ENCODE data around the gene TECTA. TPM values are rescaled to one million over a fixed set of nuclear protein-coding genes. Genes with fewer than 3 reads are reported as not detected.

The TECTA gene
- total RNA-seq, 1 donor from 2014 or later: 0.75 TPM

DNA sequence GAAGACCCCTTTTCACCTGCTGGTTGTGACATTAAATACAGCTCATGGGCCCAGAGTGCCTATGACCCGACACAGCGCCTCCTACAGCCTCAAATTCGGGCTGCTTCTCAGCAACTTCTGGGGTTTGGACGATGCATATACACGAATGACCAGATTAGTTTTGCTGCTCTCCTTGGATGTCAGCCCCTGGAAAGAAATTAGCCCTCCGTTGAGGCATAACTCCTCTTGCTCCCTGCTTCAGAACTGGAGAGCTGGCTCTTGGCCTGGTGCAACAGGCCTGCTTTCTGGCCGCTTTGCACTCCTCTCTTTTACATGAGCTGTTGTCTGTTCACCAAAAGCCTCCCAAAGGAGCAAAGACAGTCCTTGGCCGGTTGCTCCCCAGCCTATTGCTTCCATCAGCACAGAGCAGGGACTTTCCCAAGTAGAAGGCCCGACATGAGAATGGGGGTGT, 3.3 kb downstream of the TECTA start:
- Mint-ChIP-seq H3K4me1 (ENCODE audit: low read depth) (peaks cover 8% of the 10 kb centered on the region), H3K27me3 (ENCODE audit: low read depth) (no peaks in the 10 kb centered on the region), H3K9me3 (ENCODE audit: low read depth) (no peaks in the 10 kb centered on the region), H3K36me3 (ENCODE audit: low read depth) (no peaks in the 10 kb centered on the region), H3K27ac (ENCODE audit: unreplicated experiment) (no peak overlapping the region), H3K4me3 (ENCODE audit: unreplicated experiment) (no peak overlapping the region)
- TF ChIP-seq, protein P1, sequence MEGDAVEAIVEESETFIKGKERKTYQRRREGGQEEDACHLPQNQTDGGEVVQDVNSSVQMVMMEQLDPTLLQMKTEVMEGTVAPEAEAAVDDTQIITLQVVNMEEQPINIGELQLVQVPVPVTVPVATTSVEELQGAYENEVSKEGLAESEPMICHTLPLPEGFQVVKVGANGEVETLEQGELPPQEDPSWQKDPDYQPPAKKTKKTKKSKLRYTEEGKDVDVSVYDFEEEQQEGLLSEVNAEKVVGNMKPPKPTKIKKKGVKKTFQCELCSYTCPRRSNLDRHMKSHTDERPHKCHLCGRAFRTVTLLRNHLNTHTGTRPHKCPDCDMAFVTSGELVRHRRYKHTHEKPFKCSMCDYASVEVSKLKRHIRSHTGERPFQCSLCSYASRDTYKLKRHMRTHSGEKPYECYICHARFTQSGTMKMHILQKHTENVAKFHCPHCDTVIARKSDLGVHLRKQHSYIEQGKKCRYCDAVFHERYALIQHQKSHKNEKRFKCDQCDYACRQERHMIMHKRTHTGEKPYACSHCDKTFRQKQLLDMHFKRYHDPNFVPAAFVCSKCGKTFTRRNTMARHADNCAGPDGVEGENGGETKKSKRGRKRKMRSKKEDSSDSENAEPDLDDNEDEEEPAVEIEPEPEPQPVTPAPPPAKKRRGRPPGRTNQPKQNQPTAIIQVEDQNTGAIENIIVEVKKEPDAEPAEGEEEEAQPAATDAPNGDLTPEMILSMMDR (IDR thresholded peaks at IDR 0.05): peak; percentile 15
- no peak for DNase-seq (ENCODE audit: low spot score)

DNA sequence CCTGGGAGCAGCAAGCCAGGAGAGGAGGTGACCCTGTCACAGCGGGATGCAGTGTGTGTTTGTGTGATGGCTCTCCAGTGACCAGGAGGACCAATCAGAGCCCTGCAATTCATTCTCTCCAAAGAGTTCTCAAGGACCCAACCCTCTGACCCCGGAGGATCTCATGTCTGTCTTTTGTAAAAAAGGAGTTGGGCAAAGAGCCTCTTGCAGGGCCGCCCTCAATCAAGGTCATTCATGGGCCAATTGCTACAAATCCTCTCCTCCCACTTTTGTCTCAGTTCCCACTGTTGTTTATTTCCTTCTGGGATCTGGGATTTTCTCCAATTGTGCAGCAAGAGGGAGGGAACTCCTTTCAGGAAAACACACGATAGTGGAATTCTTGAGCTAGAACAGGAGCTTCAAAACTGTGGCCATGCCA, 4.0 kb downstream of the TECTA start:
- no peak overlapping the region for H3K27ac Mint-ChIP-seq (ENCODE audit: unreplicated experiment)
- H3K27me3 Mint-ChIP-seq (ENCODE audit: low read depth): no peaks in the 10 kb centered on the region
- no peak overlapping the region for H3K4me3 Mint-ChIP-seq (ENCODE audit: unreplicated experiment)
- no peak for DNase-seq (ENCODE audit: low spot score)
- peaks cover under 1% of the 10 kb centered on the region for H3K4me1 Mint-ChIP-seq (ENCODE audit: low read depth)
- H3K9me3 Mint-ChIP-seq (ENCODE audit: low read depth): no peaks in the 10 kb centered on the region
- H3K36me3 Mint-ChIP-seq (ENCODE audit: low read depth): no peaks in the 10 kb centered on the region
- TF ChIP-seq, protein P1 (IDR thresholded peaks at IDR 0.05): no peak

DNA sequence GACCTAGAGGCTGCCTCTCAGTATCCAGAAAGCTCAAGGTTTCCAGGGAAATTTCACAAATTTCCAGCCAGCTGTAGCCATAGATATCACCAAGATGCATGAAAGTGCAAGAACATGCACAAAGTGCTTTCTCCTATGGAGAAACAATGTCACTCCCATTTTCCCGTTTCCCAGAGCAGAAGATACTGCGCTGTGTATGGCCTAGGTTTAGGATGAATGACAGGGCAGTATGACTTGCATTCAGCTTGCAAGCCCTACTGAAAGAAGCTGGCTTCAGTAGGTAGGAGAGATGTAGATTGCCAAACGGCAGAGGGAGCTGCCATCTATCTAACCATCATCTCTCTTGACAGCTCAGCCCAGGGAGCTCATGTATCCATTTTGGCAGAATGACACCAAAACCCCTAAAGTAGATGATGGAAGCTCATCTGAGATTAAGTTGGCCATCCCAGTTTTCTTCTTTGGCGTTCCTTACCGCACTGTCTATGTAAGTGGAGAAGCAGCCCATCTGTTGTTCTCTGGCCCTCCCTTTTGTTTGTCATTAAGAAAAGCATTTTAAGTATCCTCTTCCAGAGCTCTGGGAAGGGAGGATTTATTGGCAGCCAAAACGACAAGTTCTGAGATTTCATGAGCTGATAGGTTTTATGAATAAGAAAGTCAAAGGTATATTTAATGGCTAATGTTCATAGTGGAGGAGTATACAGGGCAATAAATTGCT, 4.6 kb downstream of the TECTA start:
- TF ChIP-seq, protein P1 (IDR thresholded peaks at IDR 0.05): no peak
- Mint-ChIP-seq H3K4me3 (ENCODE audit: unreplicated experiment) (no peak overlapping the region), H3K27me3 (ENCODE audit: low read depth) (no peaks in the 10 kb centered on the region), H3K9me3 (ENCODE audit: low read depth) (no peaks in the 10 kb centered on the region), H3K27ac (ENCODE audit: unreplicated experiment) (no peak overlapping the region), H3K36me3 (ENCODE audit: low read depth) (no peaks in the 10 kb centered on the region), H3K4me1 (ENCODE audit: low read depth) (no peaks in the 10 kb centered on the region)
- DNase-seq (ENCODE audit: low spot score): no peak

DNA sequence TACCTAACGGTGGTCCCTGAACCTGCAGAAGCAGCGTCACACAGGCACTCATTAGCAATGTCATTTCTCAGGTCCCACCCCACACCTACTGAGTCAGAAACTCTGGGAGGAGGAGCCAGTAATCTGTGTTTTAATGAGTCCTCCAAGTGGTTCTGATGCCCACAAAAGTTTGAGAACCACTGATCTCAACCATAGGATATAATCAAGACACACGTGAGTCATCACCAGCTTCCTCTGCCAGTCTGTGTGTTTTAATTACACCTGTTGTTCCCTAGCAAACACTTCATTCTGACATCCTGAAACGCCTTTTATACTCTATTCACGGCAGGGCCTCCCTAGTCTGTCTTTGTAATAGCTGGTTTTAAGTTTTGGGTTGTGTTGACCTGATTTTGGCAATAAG, 5.8 kb downstream of the TECTA start:
- H3K36me3 Mint-ChIP-seq (ENCODE audit: low read depth): no peaks in the 10 kb centered on the region
- H3K4me3 Mint-ChIP-seq (ENCODE audit: unreplicated experiment): no peak overlapping the region
- H3K27me3 Mint-ChIP-seq (ENCODE audit: low read depth): peaks cover 5% of the 10 kb centered on the region
- TF ChIP-seq, protein P1 (IDR thresholded peaks at IDR 0.05): no peak
- no peak for DNase-seq (ENCODE audit: low spot score)
- H3K4me1 Mint-ChIP-seq (ENCODE audit: low read depth): no peaks in the 10 kb centered on the region
- H3K27ac Mint-ChIP-seq (ENCODE audit: unreplicated experiment): no peak overlapping the region
- H3K9me3 Mint-ChIP-seq (ENCODE audit: low read depth): no peaks in the 10 kb centered on the region

DNA sequence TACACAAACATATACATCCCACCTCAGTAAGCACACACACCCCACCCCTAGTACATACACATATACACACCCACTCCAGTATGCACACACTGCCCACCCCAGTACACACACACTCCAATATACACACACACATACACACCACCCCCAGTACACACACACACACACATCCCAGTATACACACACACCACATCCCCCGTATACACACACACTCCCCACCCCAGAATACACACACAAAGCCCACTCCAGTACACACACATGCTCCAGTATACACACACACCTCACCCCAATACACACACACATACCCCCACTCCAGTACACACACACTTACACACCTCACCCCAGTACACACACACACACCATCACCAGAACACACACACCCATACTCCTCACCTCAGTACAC, 7.4 kb downstream of the TECTA start:
- Mint-ChIP-seq H3K4me3 (ENCODE audit: unreplicated experiment) (no peak overlapping the region), H3K9me3 (ENCODE audit: low read depth) (no peaks in the 10 kb centered on the region), H3K27ac (ENCODE audit: unreplicated experiment) (no peak overlapping the region), H3K4me1 (ENCODE audit: low read depth) (peaks cover 5% of the 10 kb centered on the region), H3K36me3 (ENCODE audit: low read depth) (no peaks in the 10 kb centered on the region), H3K27me3 (ENCODE audit: low read depth) (peaks cover 7% of the 10 kb centered on the region)
- TF ChIP-seq, protein P1 (IDR thresholded peaks at IDR 0.05): no peak
- no peak for DNase-seq (ENCODE audit: low spot score)

Measured in chondrocyte (in vitro differentiated cells).